GM23248 (cell line): Measurements from ENCODE around the gene PML.

Experiments used
- EZH2 ChIP-seq: fragments of 200-600 bp; sonication (generic); IDR thresholded peaks from 2 replicates; pipeline ENCODE4 v1.6.1; 2018; ENCODE audit warnings: antibody characterized with exemption, mild to moderate bottlenecking; ENCODE audit not compliant: insufficient read depth, poor library complexity, severe bottlenecking
- EZH2phosphoT487 ChIP-seq: fragments of 200-600 bp; sonication (generic); IDR thresholded peaks from 2 replicates; pipeline ENCODE4 v1.6.1; 2018; ENCODE audit warnings: antibody characterized with exemption, moderate library complexity, mild to moderate bottlenecking, low read depth; ENCODE audit not compliant: insufficient read depth

DNA sequence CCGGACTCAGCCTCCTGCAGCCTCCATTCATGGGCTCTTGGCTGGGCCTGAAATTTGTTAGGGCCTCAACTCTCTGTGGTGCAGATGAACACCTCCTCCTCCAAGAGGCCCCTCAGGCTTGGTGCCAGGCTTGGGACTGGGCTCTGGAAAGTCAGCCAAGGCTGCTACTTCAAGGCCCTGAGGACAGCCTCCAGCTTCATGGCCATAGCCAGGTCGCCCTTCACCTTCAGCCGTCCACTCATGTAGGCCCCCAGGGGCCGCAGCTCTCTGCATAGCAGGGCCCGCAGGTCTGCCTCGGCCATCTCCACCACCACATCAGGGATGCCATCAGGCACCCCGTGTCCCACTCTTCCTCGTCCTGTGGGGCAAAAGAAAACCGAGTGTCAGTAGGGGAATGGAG is 10.7 kb upstream of the PML start:
- TF ChIP-seq EZH2phosphoT487 (no peak), EZH2 (no peak)
